Measurements from ENCODE around the gene DCAF7.

- TF ChIP-seq POLR2A (IDR thresholded peaks at IDR 0.05), result no peak
- TF ChIP-seq, protein P1, sequence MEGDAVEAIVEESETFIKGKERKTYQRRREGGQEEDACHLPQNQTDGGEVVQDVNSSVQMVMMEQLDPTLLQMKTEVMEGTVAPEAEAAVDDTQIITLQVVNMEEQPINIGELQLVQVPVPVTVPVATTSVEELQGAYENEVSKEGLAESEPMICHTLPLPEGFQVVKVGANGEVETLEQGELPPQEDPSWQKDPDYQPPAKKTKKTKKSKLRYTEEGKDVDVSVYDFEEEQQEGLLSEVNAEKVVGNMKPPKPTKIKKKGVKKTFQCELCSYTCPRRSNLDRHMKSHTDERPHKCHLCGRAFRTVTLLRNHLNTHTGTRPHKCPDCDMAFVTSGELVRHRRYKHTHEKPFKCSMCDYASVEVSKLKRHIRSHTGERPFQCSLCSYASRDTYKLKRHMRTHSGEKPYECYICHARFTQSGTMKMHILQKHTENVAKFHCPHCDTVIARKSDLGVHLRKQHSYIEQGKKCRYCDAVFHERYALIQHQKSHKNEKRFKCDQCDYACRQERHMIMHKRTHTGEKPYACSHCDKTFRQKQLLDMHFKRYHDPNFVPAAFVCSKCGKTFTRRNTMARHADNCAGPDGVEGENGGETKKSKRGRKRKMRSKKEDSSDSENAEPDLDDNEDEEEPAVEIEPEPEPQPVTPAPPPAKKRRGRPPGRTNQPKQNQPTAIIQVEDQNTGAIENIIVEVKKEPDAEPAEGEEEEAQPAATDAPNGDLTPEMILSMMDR (IDR thresholded peaks at IDR 0.05), result no peak
Measured at GRCh38 chr17:63561819-63562218, 11.5 kb downstream of the DCAF7 start.
